Osteocyte (in vitro differentiated cells): ENCODE measurements around the gene SIK3. TPM values are rescaled to one million over a fixed set of nuclear protein-coding genes. Genes with fewer than 3 reads are reported as not detected.
"Not testable (repeated sequence)": the region's sequence is repeated elsewhere in the genome, so short reads cannot be mapped to it uniquely, and the experiment has no call there.

ENCODE experiments used
- DNase-seq: peaks from one replicate; pipeline ENCODE4 v3.0.0; 2021; ENCODE audit warnings: mixed read lengths; ENCODE audit not compliant: unreplicated experiment; ENCODE audit errors: extremely low spot score
- H3K27ac Mint-ChIP-seq: one replicate; pipeline ENCODE4 v1.8.0; 2021; ENCODE audit warnings: mild to moderate bottlenecking, mixed read lengths; ENCODE audit not compliant: unreplicated experiment
- H3K27me3 Mint-ChIP-seq: one replicate; pipeline ENCODE4 v1.8.0; 2021; ENCODE audit warnings: mixed read lengths; ENCODE audit not compliant: unreplicated experiment
- H3K36me3 Mint-ChIP-seq: one replicate; pipeline ENCODE4 v1.8.0; 2021; ENCODE audit warnings: mixed read lengths; ENCODE audit not compliant: unreplicated experiment
- H3K4me1 Mint-ChIP-seq: one replicate; pipeline ENCODE4 v1.8.0; 2021; ENCODE audit warnings: mixed read lengths; ENCODE audit not compliant: unreplicated experiment
- H3K4me3 Mint-ChIP-seq: one replicate; pipeline ENCODE4 v1.8.0; 2021; ENCODE audit warnings: mild to moderate bottlenecking, moderate library complexity, mixed read lengths; ENCODE audit not compliant: unreplicated experiment
- H3K9me3 Mint-ChIP-seq: one replicate; pipeline ENCODE4 v1.8.0; 2021; ENCODE audit warnings: mixed read lengths; ENCODE audit not compliant: unreplicated experiment
- CTCF ChIP-seq: fragments of 200-600 bp; sonication (generic); IDR thresholded peaks from 2 replicates; pipeline ENCODE4 v1.5.0; 2021; ENCODE audit warnings: antibody characterized with exemption, mild to moderate bottlenecking, moderate library complexity
- total RNA-seq: library from RNA; stranded (reverse); gene quantifications from 2 replicates; pipeline ENCODE4 v1.2.1, GENCODE V29; 2021

SIK3 gene
- total RNA-seq, 1 donor from 2014 or later, result 29.5 TPM

GRCh38 chr11:117117681-117118080 is 19.5 kb upstream of the SIK3 start:
- H3K36me3 Mint-ChIP-seq, result no peaks in the 10 kb centered on the region
- DNase-seq, result no peak
- no peak for TF ChIP-seq CTCF

GRCh38 chr11:117112939-117113338 is 14.7 kb upstream of the SIK3 start:
- H3K4me1 Mint-ChIP-seq, H3K9me3 Mint-ChIP-seq, H3K27me3 Mint-ChIP-seq, H3K27ac Mint-ChIP-seq, H3K36me3 Mint-ChIP-seq, H3K4me3 Mint-ChIP-seq, DNase-seq: not testable (repeated sequence)

More at GRCh38 chr11:117117681-117118080, 19.5 kb upstream of the SIK3 start:
- Mint-ChIP-seq H3K9me3 (no peaks in the 10 kb centered on the region), H3K27me3 (peaks cover 5% of the 10 kb centered on the region), H3K4me1 (no peaks in the 10 kb centered on the region), H3K27ac (no peak overlapping the region), H3K4me3 (no peak overlapping the region)

- not testable (repeated sequence) for H3K36me3 Mint-ChIP-seq, H3K9me3 Mint-ChIP-seq, DNase-seq, H3K4me3 Mint-ChIP-seq, H3K27me3 Mint-ChIP-seq, H3K27ac Mint-ChIP-seq, H3K4me1 Mint-ChIP-seq
These were observed 14.3 kb upstream of the SIK3 start for GRCh38 chr11:117112497-117112896.

GRCh38 chr11:117110294-117110950 is 12.2 kb upstream of the SIK3 start:
- Mint-ChIP-seq H3K27me3 (no peaks in the 10 kb centered on the region), H3K9me3 (no peaks in the 10 kb centered on the region), H3K4me3 (no peak overlapping the region), H3K36me3 (no peaks in the 10 kb centered on the region), H3K4me1 (peaks cover 4% of the 10 kb centered on the region), H3K27ac (no peak overlapping the region)
- TF ChIP-seq CTCF, result no peak
- no peak for DNase-seq

- no peak for TF ChIP-seq CTCF
- Mint-ChIP-seq H3K36me3 (no peaks in the 10 kb centered on the region), H3K4me1 (peaks cover 4% of the 10 kb centered on the region), H3K4me3 (no peak overlapping the region), H3K9me3 (no peaks in the 10 kb centered on the region), H3K27me3 (no peaks in the 10 kb centered on the region), H3K27ac (no peak overlapping the region)
- no peak for DNase-seq
These were observed 9.7 kb upstream of the SIK3 start for GRCh38 chr11:117107701-117108590.

GRCh38 chr11:117100556-117100955 is 2.3 kb upstream of the SIK3 start:
- DNase-seq, result no peak
- H3K4me1 Mint-ChIP-seq, result peaks cover 29% of the 10 kb centered on the region
- H3K36me3 Mint-ChIP-seq, result no peaks in the 10 kb centered on the region
- no peaks in the 10 kb centered on the region for H3K9me3 Mint-ChIP-seq
- no peak overlapping the region for H3K27ac Mint-ChIP-seq
- no peak for TF ChIP-seq CTCF
- H3K27me3 Mint-ChIP-seq, result no peaks in the 10 kb centered on the region
- H3K4me3 Mint-ChIP-seq, result no peak overlapping the region
